ENCODE measurements around the gene ARV1.
"Not testable (repeated sequence)": the region's sequence is repeated elsewhere in the genome, so short reads cannot be mapped to it uniquely, and the experiment has no call there.

- TF ChIP-seq BACH2 (CRISPR knock-in tag; IDR thresholded peaks at IDR 0.05; ENCODE audit: borderline replicate concordance); SNAI2 (CRISPR knock-in tag; IDR thresholded peaks at IDR 0.05); ZC3H10 (CRISPR knock-in tag; IDR thresholded peaks at IDR 0.05); PATZ1 (CRISPR knock-in tag; IDR thresholded peaks at IDR 0.05; ENCODE audit: borderline replicate concordance); RARB (CRISPR knock-in tag; IDR thresholded peaks at IDR 0.05); ESRRG (CRISPR knock-in tag; IDR thresholded peaks at IDR 0.05); ZNF70 (CRISPR knock-in tag; IDR thresholded peaks at IDR 0.05); TSHZ2 (CRISPR knock-in tag; IDR thresholded peaks at IDR 0.05); ZFP3 (CRISPR knock-in tag; IDR thresholded peaks at IDR 0.05); ISL1 (CRISPR knock-in tag; IDR thresholded peaks at IDR 0.05): not testable (repeated sequence)
Observed at GRCh38 chr1:231022543-231022942, 43.6 kb downstream of the ARV1 start.
